GM23338 (cell line): ENCODE data around the gene HPRT1. TPM values are rescaled to one million over a fixed set of nuclear protein-coding genes. Genes with fewer than 3 reads are reported as not detected.

ENCODE experiments used
- ATAC-seq: fragments of 200-7000 bp; cut with Tn5 transposase; 3 replicates; pipeline ENCODE4 v1.9.1; 2020
- DNase-seq: peaks from one replicate; pipeline ENCODE4 v3.0.0-alpha.2; 2015; ENCODE audit warnings: low spot score
- H2AFZ ChIP-seq: fragments of 200-600 bp; sonication (generic); 2 replicates; pipeline ENCODE4 v1.8.0; 2016; ENCODE audit warnings: antibody characterized with exemption, mild to moderate bottlenecking, moderate library complexity
- H3F3A ChIP-seq: fragments of 200-600 bp; sonication (generic); replicated peaks from 2 replicates; pipeline ENCODE4 v1.8.0; 2017; ENCODE audit warnings: antibody characterized with exemption, mixed run types, low read depth
- H3K27ac ChIP-seq: fragments of 200-600 bp; sonication (generic); 2 replicates; pipeline ENCODE4 v1.6.1; 2016; ENCODE audit warnings: low read depth
- H3K27me3 ChIP-seq: fragments of 200-600 bp; sonication (generic); 2 replicates; pipeline ENCODE4 v1.8.0; 2016; ENCODE audit warnings: mild to moderate bottlenecking, mixed run types, moderate library complexity; ENCODE audit not compliant: insufficient read depth
- H3K36me3 ChIP-seq: fragments of 200-600 bp; sonication (generic); 2 replicates; pipeline ENCODE4 v1.8.0; 2016; ENCODE audit warnings: mild to moderate bottlenecking; ENCODE audit not compliant: insufficient read depth
- H3K4me1 ChIP-seq: fragments of 200-600 bp; sonication (generic); 2 replicates; pipeline ENCODE4 v1.8.0; 2016; ENCODE audit warnings: mild to moderate bottlenecking, moderate library complexity; ENCODE audit not compliant: insufficient read depth
- H3K4me2 ChIP-seq: fragments of 200-600 bp; sonication (generic); 2 replicates; pipeline ENCODE4 v1.7.1; 2017; ENCODE audit warnings: mixed run types
- H3K4me3 ChIP-seq: fragments of 200-600 bp; sonication (generic); 2 replicates; pipeline ENCODE4 v1.6.1; 2016; ENCODE audit warnings: mixed run types
- H3K79me2 ChIP-seq: fragments of 200-600 bp; sonication (generic); replicated peaks from 2 replicates; pipeline ENCODE4 v1.8.0; 2017; ENCODE audit warnings: mild to moderate bottlenecking; ENCODE audit not compliant: insufficient read depth
- H3K9me2 ChIP-seq: fragments of 200-600 bp; sonication (generic); 2 replicates; pipeline ENCODE4 v1.8.0; 2017; ENCODE audit not compliant: insufficient read depth
- H4K20me1 ChIP-seq: fragments of 200-600 bp; sonication (generic); replicated peaks from 2 replicates; pipeline ENCODE4 v1.8.0; 2017; ENCODE audit warnings: mild to moderate bottlenecking; ENCODE audit not compliant: insufficient read depth
- H3K27ac Mint-ChIP-seq: 2 replicates; pipeline ENCODE4 v1.8.0; 2020; ENCODE audit warnings: inconsistent platforms, mild to moderate bottlenecking, moderate library complexity, mixed read lengths
- H3K27me3 Mint-ChIP-seq: 3 replicates; pipeline ENCODE4 v1.8.0; 2022; ENCODE audit warnings: low read depth, mild to moderate bottlenecking, moderate library complexity, mixed read lengths, inconsistent platforms; ENCODE audit not compliant: insufficient read depth, poor library complexity
- H3K36me3 Mint-ChIP-seq: 3 replicates; pipeline ENCODE4 v1.8.0; 2021; ENCODE audit warnings: low read depth, mild to moderate bottlenecking, inconsistent platforms, moderate library complexity, mixed read lengths
- H3K4me1 Mint-ChIP-seq: 3 replicates; pipeline ENCODE4 v1.8.0; 2020; ENCODE audit warnings: mild to moderate bottlenecking, inconsistent platforms, mixed read lengths
- H3K4me3 Mint-ChIP-seq: 3 replicates; pipeline ENCODE4 v1.8.0; 2021; ENCODE audit warnings: moderate library complexity, mild to moderate bottlenecking, inconsistent platforms, mixed read lengths
- H3K9me3 Mint-ChIP-seq: 3 replicates; pipeline ENCODE4 v1.8.0; 2020; ENCODE audit warnings: moderate library complexity, mild to moderate bottlenecking, inconsistent platforms, mixed read lengths
- CREB1 ChIP-seq: fragments of 250-450 bp; sonication (Bioruptor Pico); IDR thresholded peaks from 2 replicates; pipeline ENCODE4 v1.5.0; 2020; ENCODE audit warnings: low read depth, mild to moderate bottlenecking, moderate library complexity
- CTCF ChIP-seq, 2 experiments: fragments of 200-600 bp in 1 of 2; sonication (generic) in 1 of 2; conservative IDR thresholded peaks; 2 replicates each; pipeline versions ENCODE4 v1.5.1 to v1.6.1; 2016 to 2017; ENCODE audit warnings: antibody characterized with exemption in 2 of 2, low read depth in 2 of 2, mild to moderate bottlenecking in 2 of 2, moderate library complexity in 1 of 2
- ETS1 ChIP-seq: IDR thresholded peaks from 2 replicates; pipeline ENCODE4 v1.6.1; 2016; ENCODE audit warnings: antibody characterized with exemption
- EZH2phosphoT487 ChIP-seq: fragments of 200-600 bp; sonication (generic); IDR thresholded peaks from one replicate; pipeline ENCODE4 v1.8.1; 2018; ENCODE audit warnings: antibody characterized with exemption; ENCODE audit not compliant: unreplicated experiment
- POLR2AphosphoS5 ChIP-seq: IDR thresholded peaks from 2 replicates; pipeline ENCODE4 v1.6.1; 2016; ENCODE audit warnings: antibody characterized with exemption, low read depth
- ZNF114 ChIP-seq: fragments of 250-450 bp; sonication (Bioruptor Pico); IDR thresholded peaks from 2 replicates; pipeline ENCODE4 v1.5.0; 2020; ENCODE audit warnings: mild to moderate bottlenecking, moderate library complexity
- ZNF331 ChIP-seq: fragments of 250-450 bp; sonication (Bioruptor Pico); IDR thresholded peaks from 2 replicates; pipeline ENCODE4 v1.5.0; 2020; ENCODE audit warnings: low read depth, mild to moderate bottlenecking, moderate library complexity
- ZNF462 ChIP-seq: fragments of 250-450 bp; sonication (Bioruptor Pico); IDR thresholded peaks from 2 replicates; pipeline ENCODE4 v1.5.0; 2020; ENCODE audit warnings: mild to moderate bottlenecking, moderate library complexity
- polyA plus RNA-seq: library from polyadenylated mRNA; unstranded; fragments of >200 nt; fragmentation: Nextera tagmentation; extraction: Ambion mirVana; gene quantifications from 2 replicates; pipeline ENCODE4 v1.2.1, GENCODE V29; 2016
- total RNA-seq: library from RNA; depleted of rRNA; stranded (reverse); fragments of >200 nt; shearing (Covaris generic); gene quantifications from 2 replicates; pipeline ENCODE4 v1.2.3, GENCODE V29; 2014

Gene HPRT1
- total and polyA plus RNA-seq, 2 experiments from 2014 or later = 27.0 to 79.4 TPM

GRCh38 chrX:134529481-134529880 lies 69.5 kb downstream of the HPRT1 start:
- H3K4me1 Mint-ChIP-seq = peaks cover 17% of the 10 kb centered on the region
- no peak overlapping the region for H3K4me3 Mint-ChIP-seq
- H3K27ac ChIP-seq = no peak overlapping the region
- H3K36me3 ChIP-seq = no peaks in the 10 kb centered on the region
- H4K20me1 ChIP-seq = no peaks in the 10 kb centered on the region
- H3K36me3 Mint-ChIP-seq = no peaks in the 10 kb centered on the region
- no peak overlapping the region for H2AFZ ChIP-seq
- H3K27me3 ChIP-seq = no peaks in the 10 kb centered on the region
- H3K9me2 ChIP-seq = no peaks in the 10 kb centered on the region
- H3K79me2 ChIP-seq = no peaks in the 10 kb centered on the region
- no peak overlapping the region for H3K4me3 ChIP-seq
- H3F3A ChIP-seq = no peaks in the 10 kb centered on the region
- no peaks in the 10 kb centered on the region for H3K9me3 Mint-ChIP-seq
- H3K4me1 ChIP-seq = peaks cover 5% of the 10 kb centered on the region
- no peak overlapping the region for H3K27ac Mint-ChIP-seq
- no peak overlapping the region for H3K4me2 ChIP-seq
- no peak for DNase-seq
- TF ChIP-seq ETS1 (no peak), ZNF114 (CRISPR knock-in tag) (no peak), CTCF (conservative IDR thresholded peaks at IDR 0.05; ENCODE audit: low read depth in 2 of 2) (no peak), CREB1 (CRISPR knock-in tag) (no peak), ZNF331 (no peak), ZNF462 (CRISPR knock-in tag) (no peak), POLR2AphosphoS5 (no peak), EZH2phosphoT487 (no peak)
- no peaks in the 10 kb centered on the region for H3K27me3 Mint-ChIP-seq
- no peak for ATAC-seq
